PC-3 (cell line): ENCODE results near the gene CHAC1. TPM values are rescaled to one million over a fixed set of nuclear protein-coding genes. Genes with fewer than 3 reads are reported as not detected.

Source experiments
- ATAC-seq: fragments of 200-7000 bp; cut with Tn5 transposase; 2 replicates; pipeline ENCODE4 v1.9.1; 2020; ENCODE audit warnings: mild to moderate bottlenecking, moderate library complexity
- BruUV-seq: library from RNA; stranded (reverse); fragments of 400-500 nt; replicated peaks from 2 replicates; lab custom pipeline; 2021; lab: Mats Ljungman, UMichigan
- CTCF ChIA-PET: fragments of 300-600 bp; sonication (Branson Sonifier 250); formaldehyde crosslinking; loops from one replicate; lab custom pipeline; 2022; ENCODE audit warnings: antibody characterized with exemption; lab: Charles Lee
- POLR2A ChIA-PET: fragments of 300-600 bp; sonication (Branson Sonifier 250); formaldehyde crosslinking; loops from one replicate; lab custom pipeline; 2022; ENCODE audit warnings: antibody characterized with exemption; ENCODE audit not compliant: unreplicated experiment; lab: Charles Lee
- DNase-seq: peaks from one replicate; pipeline ENCODE4 v3.0.0-alpha.2; 2015
- H2AFZ ChIP-seq: fragments of 300-600 bp; sonication (generic); 2 replicates; pipeline ENCODE4 v1.6.0; 2016; ENCODE audit warnings: antibody characterized with exemption, low read length
- H3F3A ChIP-seq: fragments of 300-600 bp; sonication (generic); one replicate; pipeline ENCODE4 v1.6.0; 2017; ENCODE audit warnings: antibody characterized with exemption, low read length, control low read depth, mild to moderate bottlenecking; ENCODE audit not compliant: unreplicated experiment
- H3K27ac ChIP-seq: fragments of 300-600 bp; sonication (generic); 2 replicates; pipeline ENCODE4 v1.5.1; 2016; ENCODE audit warnings: mild to moderate bottlenecking, low read length
- H3K27me3 ChIP-seq: fragments of 300-600 bp; sonication (generic); 2 replicates; pipeline ENCODE4 v1.6.1; 2016; ENCODE audit warnings: low read length, mixed read lengths
- H3K36me3 ChIP-seq: fragments of 300-600 bp; sonication (generic); 2 replicates; pipeline ENCODE4 v1.6.1; 2016; ENCODE audit warnings: low read depth, mixed run types, low read length, mixed read lengths
- H3K4me1 ChIP-seq: fragments of 300-600 bp; sonication (generic); 2 replicates; pipeline ENCODE4 v1.5.1; 2016; ENCODE audit warnings: low read length; ENCODE audit not compliant: insufficient read depth
- H3K4me2 ChIP-seq: fragments of 300-600 bp; sonication (generic); 2 replicates; pipeline ENCODE4 v1.6.0; 2016; ENCODE audit warnings: low read length
- H3K4me3 ChIP-seq: fragments of 300-600 bp; sonication (generic); 2 replicates; pipeline ENCODE4 v1.5.1; 2016; ENCODE audit warnings: mild to moderate bottlenecking, low read length, mixed read lengths
- H3K79me2 ChIP-seq: fragments of 300-600 bp; sonication (generic); 2 replicates; pipeline ENCODE4 v1.6.1; 2017; ENCODE audit warnings: low read length, mixed read lengths
- H3K9ac ChIP-seq: fragments of 300-600 bp; sonication (generic); 2 replicates; pipeline ENCODE4 v1.6.0; 2016; ENCODE audit warnings: mild to moderate bottlenecking, low read length
- H3K9me2 ChIP-seq: fragments of 300-600 bp; sonication (generic); replicated peaks from 2 replicates; pipeline ENCODE4 v1.6.1; 2016; ENCODE audit warnings: mixed run types, low read length, mixed read lengths
- H3K9me3 ChIP-seq: fragments of 300-600 bp; sonication (generic); 2 replicates; pipeline ENCODE4 v1.6.1; 2016; ENCODE audit warnings: low read length, mixed read lengths
- H4K20me1 ChIP-seq: fragments of 300-600 bp; sonication (generic); 2 replicates; pipeline ENCODE4 v1.6.1; 2016; ENCODE audit warnings: low read length, mixed read lengths
- CTCF ChIP-seq: fragments of 300-600 bp; sonication (generic); conservative IDR thresholded peaks from 2 replicates; pipeline ENCODE4 v1.5.1; 2017; ENCODE audit warnings: antibody characterized with exemption, low read depth, mild to moderate bottlenecking, low read length
- EZH2 ChIP-seq: fragments of 300-600 bp; sonication (generic); IDR thresholded peaks from one replicate; pipeline ENCODE4 v1.6.1; 2017; ENCODE audit warnings: antibody characterized with exemption, mild to moderate bottlenecking, low read length; ENCODE audit not compliant: unreplicated experiment
- EZH2phosphoT487 ChIP-seq: fragments of 300-600 bp; sonication (generic); IDR thresholded peaks from 2 replicates; pipeline ENCODE4 v1.6.1; 2018; ENCODE audit warnings: mild to moderate bottlenecking, antibody characterized with exemption, low read length, borderline replicate concordance
- intact Hi-C: fragments of 100-400 bp; cut with micrococcal nuclease; formaldehyde crosslinking; loops from 2 replicates; pipeline ENCODE4 v1.9.0; 2023
- total RNA-seq: library from RNA; depleted of rRNA; stranded (reverse); fragments of >200 nt; gene quantifications from 2 replicates; pipeline ENCODE4 v1.2.3, GENCODE V29; 2014

CHAC1 gene
- total RNA-seq, 1 experiment from 2014 or later: 13.3 TPM

- Histone ChIP-seq H3K9ac (peak overlapping the region; percentile 72), H2AFZ (peak overlapping the region; percentile 85), H3K9me2 (no peaks in the 10 kb centered on the region), H3K79me2 (no peaks in the 10 kb centered on the region), H4K20me1 (no peaks in the 10 kb centered on the region), H3K4me1 (peaks cover 29% of the 10 kb centered on the region), H3K4me2 (peak overlapping the region; percentile 86), H3K36me3 (no peaks in the 10 kb centered on the region), H3K27me3 (no peaks in the 10 kb centered on the region), H3F3A (no peaks in the 10 kb centered on the region), H3K4me3 (peak overlapping the region; percentile 71), H3K27ac (peak overlapping the region; percentile 58), H3K9me3 (no peaks in the 10 kb centered on the region)
- peak; percentile 43 for TF ChIP-seq CTCF
- no peak for TF ChIP-seq EZH2phosphoT487
- TF ChIP-seq EZH2: no peak
- ChIA-PET CTCF (interaction anchor here (0.5 to 2.2 kb wide), 11 partner anchors 9 to 146 kb away, joined by 3 to 22 read pairs (median 5); partner anchors contain the start of genes CHAC1 and VPS18), POLR2A (interaction anchor here (0.6 to 1.3 kb wide), 7 partner anchors 13 to 444 kb away, joined by 3 to 11 read pairs (median 4); no protein-coding TSS in a partner anchor)
- intact Hi-C loops: loop anchor here (1.0 to 5.0 kb wide), 2 partner anchors 34 to 77 kb away; no protein-coding TSS in a partner anchor
- DNase-seq (peak; percentile 84), ATAC-seq (peak; percentile 78)
- BruUV-seq: no TSS peak
These were observed 11.5 kb upstream of the CHAC1 start for GRCh38 chr15:40941528-40942336.

- ATAC-seq (peak; percentile 3; the same call in 1 of the 2 replicates), DNase-seq (no peak)
- peak overlapping the region; percentile 33; the same call in 1 of the 2 replicates for H3K27ac ChIP-seq
- H3K9ac ChIP-seq: peak overlapping the region; percentile 72
- no peaks in the 10 kb centered on the region for H3K36me3 ChIP-seq
- H3F3A ChIP-seq: no peaks in the 10 kb centered on the region
- BruUV-seq: TSS peak; percentile 70
- H2AFZ ChIP-seq: peak overlapping the region; percentile 85
- peak overlapping the region; percentile 71 for H3K4me3 ChIP-seq
- H4K20me1 ChIP-seq: no peaks in the 10 kb centered on the region
- no peaks in the 10 kb centered on the region for H3K9me3 ChIP-seq
- H3K9me2 ChIP-seq: no peaks in the 10 kb centered on the region
- H3K27me3 ChIP-seq: no peaks in the 10 kb centered on the region
- H3K4me1 ChIP-seq: peaks cover 24% of the 10 kb centered on the region
- intact Hi-C loops: loop anchor here (5.0 kb wide), 1 partner anchor 35 kb away; no protein-coding TSS in a partner anchor
- H3K79me2 ChIP-seq: no peaks in the 10 kb centered on the region
- POLR2A ChIA-PET: no interaction called here
- H3K4me2 ChIP-seq: peak overlapping the region; percentile 86
- no peak for TF ChIP-seq CTCF
- TF ChIP-seq EZH2phosphoT487: no peak
- no peak for TF ChIP-seq EZH2
- CTCF ChIA-PET: interaction anchor here (0.6 to 2.2 kb wide), 7 partner anchors 12 to 76 kb away, joined by 3 to 22 read pairs (median 10); no protein-coding TSS in a partner anchor
These were observed 10.9 kb upstream of the CHAC1 start for GRCh38 chr15:40942337-40942854.
